Measurements from ENCODE around the gene PRM2.

The PRM2 gene

GRCh38 chr16:11276143-11276895, at the start of gene PRM2:
Gene PRM2 (minus strand): TSS chr16:11276480. CDS start chr16:11276370, 110 bp downstream.
- H3K27ac ChIP-seq: no peak within 1 kb of the TSS
- TF ChIP-seq ZFX (IDR thresholded peaks at IDR 0.05; ENCODE audit: borderline replicate concordance) (no peak), CTCF (IDR thresholded peaks at IDR 0.05) (no peak)

GRCh38 chr16:11325404-11326083, 49.3 kb upstream of the PRM2 start:
- no peak for TF ChIP-seq ZFX (IDR thresholded peaks at IDR 0.05; ENCODE audit: borderline replicate concordance)
- no peak for TF ChIP-seq CTCF (IDR thresholded peaks at IDR 0.05)

GRCh38 chr16:11323551-11324336, 47.5 kb upstream of the PRM2 start:
- H3K27ac ChIP-seq: no peak overlapping the region
- TF ChIP-seq CTCF (IDR thresholded peaks at IDR 0.05): no peak
- TF ChIP-seq ZFX (IDR thresholded peaks at IDR 0.05; ENCODE audit: borderline replicate concordance): no peak

More at GRCh38 chr16:11325404-11326083, 49.3 kb upstream of the PRM2 start:
- H3K27ac ChIP-seq: no peak overlapping the region

- no peak for TF ChIP-seq CTCF (IDR thresholded peaks at IDR 0.05)
- no peak for TF ChIP-seq ZFX (IDR thresholded peaks at IDR 0.05; ENCODE audit: borderline replicate concordance)
- H3K27ac ChIP-seq: no peak overlapping the region
These were observed 46.5 kb upstream of the PRM2 start for GRCh38 chr16:11322823-11323222.

- H3K27ac ChIP-seq: no peak overlapping the region
- TF ChIP-seq ZFX (IDR thresholded peaks at IDR 0.05; ENCODE audit: borderline replicate concordance) (no peak), CTCF (IDR thresholded peaks at IDR 0.05) (no peak)
These were observed 45.4 kb upstream of the PRM2 start for GRCh38 chr16:11321662-11322061.

GRCh38 chr16:11320170-11320569, 43.9 kb upstream of the PRM2 start:
- no peak overlapping the region for H3K27ac ChIP-seq
- TF ChIP-seq ZFX (IDR thresholded peaks at IDR 0.05; ENCODE audit: borderline replicate concordance): no peak
- no peak for TF ChIP-seq CTCF (IDR thresholded peaks at IDR 0.05)

Data from 22Rv1 (cell line).